Prostate gland (tissue), 2 donors: ENCODE measurements around the gene LENG8. TPM values are rescaled to one million over a fixed set of nuclear protein-coding genes. Genes with fewer than 3 reads are reported as not detected.
A peak's percentile ranks its signal among the peaks of the same experiment; 100 is the strongest.
"Not testable (repeated sequence)": the region's sequence is repeated elsewhere in the genome, so short reads cannot be mapped to it uniquely, and the experiment has no call there.

ENCODE experiments used
- DNase-seq: peaks from one replicate; pipeline ENCODE4 v3.0.0-alpha.2; 2019; ENCODE audit warnings: low spot score
- H3K27ac ChIP-seq, 2 donors: fragments of 200-600 bp; sonication (generic); 2 replicates each; pipeline ENCODE4 v1.5.1; 2017 to 2019
- H3K27me3 ChIP-seq: fragments of 200-600 bp; sonication (generic); replicated peaks from 2 replicates; pipeline ENCODE4 v1.5.1; 2019; ENCODE audit not compliant: insufficient read depth
- H3K36me3 ChIP-seq, 2 donors: fragments of 200-600 bp; sonication (generic); 1 replicate in 1 of 2; 2 replicates in 1 of 2; pipeline versions ENCODE4 v1.5.1 to v1.8.1; 2017 to 2019
- H3K4me1 ChIP-seq: fragments of 200-600 bp; sonication (generic); replicated peaks from 2 replicates; pipeline ENCODE4 v1.5.1; 2019
- H3K4me3 ChIP-seq, 2 donors: fragments of 200-600 bp; sonication (generic); 2 replicates each; pipeline ENCODE4 v1.5.1; 2017 to 2019
- H3K9me3 ChIP-seq: fragments of 200-600 bp; sonication (generic); 2 replicates; pipeline ENCODE4 v1.5.1; 2017
- POLR2A ChIP-seq: fragments of 450-650 bp; IDR thresholded peaks from one replicate; pipeline ENCODE4 v1.6.1; 2016; ENCODE audit warnings: antibody characterized with exemption, mild to moderate bottlenecking
- POLR2AphosphoS5 ChIP-seq: sonication (generic); formaldehyde crosslinking; IDR thresholded peaks from one replicate; pipeline ENCODE4 v1.6.1; 2017; ENCODE audit warnings: antibody characterized with exemption
- WGBS: methylation state at CpG from one replicate; pipeline ENCODE4 v1.1.5; 2018; 5-methylcytosine and 5-hydroxymethylcytosine counted together
- intact Hi-C: fragments of 100-400 bp; cut with DNase I; formaldehyde crosslinking; loops from one replicate; pipeline ENCODE4 v1.14.2; 2022
- total RNA-seq, 2 donors: library from RNA; depleted of rRNA; stranded (reverse); fragments of >200 nt; gene quantifications; one replicate each; pipeline ENCODE4 v1.1.0, GENCODE V29; 2016
- TF ChIP-seq, protein P1 (sequence below), 4 experiments: fragments of 200-600 bp in 2 of 4; fragments of 450-650 bp in 2 of 4; sonication (generic) in 2 of 4; IDR thresholded peaks; 1 replicate in 3 of 4; 2 replicates in 1 of 4; pipeline ENCODE4 v1.5.1; 2016 to 2019; ENCODE audit warnings: antibody characterized with exemption in 4 of 4, mild to moderate bottlenecking in 2 of 4, moderate library complexity in 2 of 4

LENG8 gene
- total RNA-seq, 2 donors from 2014 or later: 111 to 292 TPM

DNA sequence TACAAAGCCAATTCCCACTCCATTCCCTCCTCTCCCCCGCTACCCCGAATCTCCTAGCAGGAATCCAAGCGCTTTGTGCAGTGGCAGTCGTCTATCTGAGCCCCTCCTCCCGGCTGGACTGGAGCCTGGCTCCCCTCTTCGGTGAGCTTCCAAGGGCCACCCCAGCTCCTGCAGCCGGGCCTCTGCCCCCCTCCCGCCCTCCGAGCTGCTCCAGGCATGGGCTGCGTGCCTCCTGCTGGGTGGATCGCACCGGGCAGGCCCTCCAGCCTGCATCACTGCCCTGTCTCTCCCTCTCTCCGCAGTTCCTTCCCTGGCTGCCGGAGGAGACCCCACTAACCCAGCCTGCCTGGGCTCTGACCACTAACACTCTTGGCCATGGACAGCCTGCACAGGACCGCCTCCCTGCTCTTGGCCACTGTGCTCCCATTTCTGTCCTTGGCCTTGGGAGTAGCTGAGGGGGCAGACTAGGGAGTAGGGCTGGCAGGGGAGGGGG, 12.9 kb upstream of the LENG8 start:
- intact Hi-C loops: no loop called here
- 36% methylated on average over 15 of the region's 15 CpGs for WGBS
- no peak overlapping the region for H3K27ac ChIP-seq

DNA sequence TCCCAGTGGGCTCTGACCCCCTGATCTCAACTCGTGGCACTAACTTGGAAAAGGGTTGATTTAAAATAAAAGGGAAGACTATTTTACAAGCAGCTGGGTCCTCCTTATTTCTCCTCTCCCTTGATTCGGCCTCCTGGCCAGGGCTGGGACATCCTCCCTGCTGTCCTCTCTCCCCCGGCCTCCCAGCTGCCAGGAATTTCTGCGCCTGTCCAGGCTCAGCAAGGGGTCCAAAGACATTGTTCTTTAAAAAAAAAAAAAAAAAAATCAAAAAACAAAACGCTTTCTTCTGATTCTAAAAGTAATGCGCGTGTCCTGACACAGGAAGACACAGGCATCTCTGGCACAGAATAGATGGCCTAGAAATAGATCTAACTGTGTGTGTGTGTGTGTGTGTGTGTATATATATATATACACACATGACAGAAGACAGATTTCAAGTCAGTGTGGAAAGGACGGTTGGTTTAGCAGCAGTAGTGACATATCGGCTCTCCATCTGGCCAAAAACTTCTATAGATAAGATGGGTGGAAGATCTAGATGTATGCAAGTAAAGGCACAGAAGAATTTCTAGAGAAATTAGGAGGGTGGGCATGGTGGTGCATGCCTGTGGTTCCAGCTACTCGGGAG, 12.3 kb upstream of the LENG8 start:
- H3K36me3 ChIP-seq: no peaks in the 10 kb centered on the region
- intact Hi-C loops: no loop called here
- no peaks in the 10 kb centered on the region for H3K9me3 ChIP-seq
- H3K27me3 ChIP-seq: no peaks in the 10 kb centered on the region
- TF ChIP-seq, protein P1, sequence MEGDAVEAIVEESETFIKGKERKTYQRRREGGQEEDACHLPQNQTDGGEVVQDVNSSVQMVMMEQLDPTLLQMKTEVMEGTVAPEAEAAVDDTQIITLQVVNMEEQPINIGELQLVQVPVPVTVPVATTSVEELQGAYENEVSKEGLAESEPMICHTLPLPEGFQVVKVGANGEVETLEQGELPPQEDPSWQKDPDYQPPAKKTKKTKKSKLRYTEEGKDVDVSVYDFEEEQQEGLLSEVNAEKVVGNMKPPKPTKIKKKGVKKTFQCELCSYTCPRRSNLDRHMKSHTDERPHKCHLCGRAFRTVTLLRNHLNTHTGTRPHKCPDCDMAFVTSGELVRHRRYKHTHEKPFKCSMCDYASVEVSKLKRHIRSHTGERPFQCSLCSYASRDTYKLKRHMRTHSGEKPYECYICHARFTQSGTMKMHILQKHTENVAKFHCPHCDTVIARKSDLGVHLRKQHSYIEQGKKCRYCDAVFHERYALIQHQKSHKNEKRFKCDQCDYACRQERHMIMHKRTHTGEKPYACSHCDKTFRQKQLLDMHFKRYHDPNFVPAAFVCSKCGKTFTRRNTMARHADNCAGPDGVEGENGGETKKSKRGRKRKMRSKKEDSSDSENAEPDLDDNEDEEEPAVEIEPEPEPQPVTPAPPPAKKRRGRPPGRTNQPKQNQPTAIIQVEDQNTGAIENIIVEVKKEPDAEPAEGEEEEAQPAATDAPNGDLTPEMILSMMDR (IDR thresholded peaks at IDR 0.05): no peak
- TF ChIP-seq POLR2A: no peak
- no peak for TF ChIP-seq POLR2AphosphoS5
- no peaks in the 10 kb centered on the region for H3K4me1 ChIP-seq
- no peak for DNase-seq
- WGBS: 68% methylated on average over 10 of the region's 10 CpGs
- H3K4me3 ChIP-seq: no peak overlapping the region
- no peak overlapping the region for H3K27ac ChIP-seq

More for the DNA sequence above, 12.9 kb upstream of the LENG8 start:
- no peaks in the 10 kb centered on the region for H3K36me3 ChIP-seq
- H3K4me1 ChIP-seq: peaks cover 2% of the 10 kb centered on the region
- DNase-seq: no peak
- H3K27me3 ChIP-seq: no peaks in the 10 kb centered on the region
- TF ChIP-seq, protein P1 (IDR thresholded peaks at IDR 0.05): no peak
- TF ChIP-seq POLR2AphosphoS5 (no peak), POLR2A (no peak)
- H3K9me3 ChIP-seq: no peaks in the 10 kb centered on the region
- no peak overlapping the region for H3K4me3 ChIP-seq

DNA sequence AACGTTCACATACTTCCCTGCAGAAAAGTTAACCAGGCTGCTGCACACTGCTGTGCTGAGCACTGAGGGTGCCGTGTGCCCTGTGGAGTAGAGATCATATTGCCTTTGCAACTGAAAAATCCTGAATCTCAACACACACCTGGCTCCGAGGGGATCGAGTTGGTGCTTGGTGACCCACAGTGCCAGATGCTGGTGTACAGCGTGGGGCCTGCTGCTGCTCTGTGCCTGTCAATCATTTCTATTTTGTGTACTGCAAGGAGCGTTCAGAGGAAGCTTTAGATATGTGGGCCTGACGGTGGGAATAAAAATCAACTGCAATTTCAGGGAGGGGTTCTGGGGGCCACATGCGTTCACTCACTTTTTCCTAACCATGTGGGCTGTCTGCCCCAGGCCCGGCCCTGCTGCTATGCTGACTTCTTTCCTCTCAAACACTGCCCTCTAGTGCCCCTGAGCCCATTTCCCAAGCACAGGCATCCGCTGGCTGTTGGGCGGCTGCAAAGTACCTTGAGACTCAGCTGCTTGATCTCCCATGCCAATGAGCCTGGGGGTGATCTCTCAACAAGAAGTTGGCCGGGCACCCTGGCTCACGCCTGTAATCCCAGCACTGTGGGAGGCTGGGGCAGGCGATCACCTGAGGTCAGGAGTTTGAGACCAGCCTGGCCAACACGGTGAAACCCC, 9.7 kb upstream of the LENG8 start:
- Histone ChIP-seq H3K4me1 (no peaks in the 10 kb centered on the region), H3K27me3 (no peaks in the 10 kb centered on the region), H3K4me3 (no peak overlapping the region), H3K9me3 (no peaks in the 10 kb centered on the region), H3K36me3 (no peaks in the 10 kb centered on the region), H3K27ac (no peak overlapping the region)
- 66% methylated on average over 15 of the region's 15 CpGs for WGBS
- TF ChIP-seq POLR2A: no peak
- TF ChIP-seq, protein P1 (IDR thresholded peaks at IDR 0.05): peak in 2 of 4 experiments; percentile 20 to 24
- intact Hi-C loops: no loop called here
- no peak for DNase-seq

DNA sequence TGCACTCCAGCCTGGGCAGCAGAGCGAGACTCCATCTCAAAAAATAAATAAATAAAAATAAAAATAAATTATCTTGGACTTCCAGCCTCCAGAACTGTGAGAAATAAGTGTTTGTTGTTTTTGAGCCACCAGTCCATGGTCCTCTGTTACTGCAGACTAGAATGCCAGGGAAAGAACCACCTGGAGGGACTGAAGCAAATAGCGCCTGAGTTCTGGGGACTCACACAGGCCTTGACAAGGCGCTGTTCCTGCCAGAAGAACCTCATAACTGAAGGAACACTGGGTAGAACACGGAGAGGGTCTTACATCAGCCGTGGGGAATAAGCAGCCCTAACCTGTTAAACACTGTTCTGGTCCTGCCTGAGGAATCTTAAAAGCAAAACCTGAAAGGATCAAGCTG, 8.4 kb upstream of the LENG8 start:
- H3K27ac ChIP-seq: no peak overlapping the region
- TF ChIP-seq, protein P1 (IDR thresholded peaks at IDR 0.05): no peak
- TF ChIP-seq POLR2AphosphoS5 (no peak), POLR2A (no peak)
- H3K36me3 ChIP-seq: no peaks in the 10 kb centered on the region
- H3K4me3 ChIP-seq: no peak overlapping the region
- no peaks in the 10 kb centered on the region for H3K27me3 ChIP-seq
- no peaks in the 10 kb centered on the region for H3K4me1 ChIP-seq
- no peaks in the 10 kb centered on the region for H3K9me3 ChIP-seq
- intact Hi-C loops: no loop called here
- DNase-seq: no peak
- WGBS: 76% methylated on average over 5 of the region's 5 CpGs

DNA sequence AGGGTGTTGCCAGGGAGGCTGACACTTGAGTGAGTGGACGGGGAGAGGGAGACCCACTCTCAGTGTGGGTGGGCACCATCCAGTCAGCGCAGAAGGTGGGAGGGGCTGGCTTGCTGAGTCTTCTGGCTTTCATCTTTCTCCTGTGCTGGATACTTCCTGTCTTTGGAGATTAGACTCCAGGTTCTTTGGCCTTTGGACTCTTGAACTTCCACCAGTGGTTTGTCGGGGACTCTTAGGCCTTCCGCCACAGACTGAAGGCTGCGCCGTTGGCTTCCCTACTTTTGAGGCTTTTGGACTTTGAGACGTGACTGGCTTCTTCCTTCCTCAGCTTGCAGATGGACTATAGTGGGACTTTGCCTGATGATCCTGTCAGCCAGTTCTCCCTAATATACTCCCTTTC, 4.3 kb upstream of the LENG8 start:
- DNase-seq: no peak
- H3K4me1 ChIP-seq: peaks cover 4% of the 10 kb centered on the region
- H3K4me3 ChIP-seq: no peak overlapping the region
- no peaks in the 10 kb centered on the region for H3K9me3 ChIP-seq
- intact Hi-C loops: no loop called here
- H3K27ac ChIP-seq: no peak overlapping the region
- WGBS: 96% methylated on average over 7 of the region's 7 CpGs
- H3K36me3 ChIP-seq: no peaks in the 10 kb centered on the region
- H3K27me3 ChIP-seq: no peaks in the 10 kb centered on the region
- TF ChIP-seq POLR2A: no peak
- TF ChIP-seq, protein P1 (IDR thresholded peaks at IDR 0.05): no peak

DNA sequence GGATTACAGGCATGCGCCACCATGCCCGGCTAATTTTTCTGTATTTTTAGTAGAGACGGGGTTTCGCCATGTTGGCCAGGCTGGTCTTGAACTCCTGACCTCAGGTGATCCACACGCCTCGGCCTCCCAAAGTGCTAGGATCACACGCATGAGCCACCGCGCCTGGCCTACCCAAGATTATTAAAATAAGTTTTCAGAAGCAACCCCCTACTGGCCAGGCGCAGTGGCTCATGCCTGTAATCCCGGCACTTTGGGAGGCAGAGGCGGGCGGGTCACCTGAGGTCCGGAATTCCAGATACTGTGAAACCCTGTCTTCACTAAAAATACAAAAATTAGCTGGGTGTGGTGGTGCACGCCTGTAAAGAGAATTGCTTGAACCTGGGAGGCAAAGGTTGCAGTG, 2.6 kb upstream of the LENG8 start:
- intact Hi-C loops, H3K27ac ChIP-seq, H3K4me3 ChIP-seq, H3K27me3 ChIP-seq, H3K36me3 ChIP-seq, DNase-seq, H3K9me3 ChIP-seq: not testable (repeated sequence)
- peaks cover 11% of the 10 kb centered on the region for H3K4me1 ChIP-seq
- 91% methylated on average over 15 of the region's 15 CpGs for WGBS
